HG03469 (cell line): ENCODE measurements around the gene ALG13.
"Not testable (repeated sequence)": the region's sequence is repeated elsewhere in the genome, so short reads cannot be mapped to it uniquely, and the experiment has no call there.

Experiments used
- ATAC-seq: cut with Tn5 transposase; IDR thresholded peaks from one replicate; pipeline ENCODE4 v1.9.1; 2021; ENCODE audit warnings: mild to moderate bottlenecking, moderate library complexity, moderate number of reproducible peaks; ENCODE audit not compliant: unreplicated experiment

Gene ALG13

DNA sequence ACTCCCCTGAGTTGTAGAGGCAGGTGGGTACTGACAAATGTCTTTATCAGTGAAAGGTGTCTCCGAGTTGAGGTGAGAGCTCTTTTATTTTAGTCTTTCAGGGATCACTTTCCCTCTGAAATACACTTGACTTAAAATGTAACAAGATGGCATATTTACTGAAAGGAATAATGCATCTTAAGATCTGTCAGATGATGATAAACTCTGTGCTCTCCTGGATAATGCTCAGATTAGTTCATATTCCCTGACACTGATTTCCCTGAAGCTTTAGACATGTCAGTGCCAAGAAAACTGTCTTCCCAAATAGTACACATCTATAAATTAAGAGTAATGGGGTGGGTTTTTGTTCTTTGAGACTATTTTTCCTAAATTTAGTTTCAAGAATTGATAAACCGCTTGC is 75.5 kb downstream of the ALG13 start:
- no peak for ATAC-seq

DNA sequence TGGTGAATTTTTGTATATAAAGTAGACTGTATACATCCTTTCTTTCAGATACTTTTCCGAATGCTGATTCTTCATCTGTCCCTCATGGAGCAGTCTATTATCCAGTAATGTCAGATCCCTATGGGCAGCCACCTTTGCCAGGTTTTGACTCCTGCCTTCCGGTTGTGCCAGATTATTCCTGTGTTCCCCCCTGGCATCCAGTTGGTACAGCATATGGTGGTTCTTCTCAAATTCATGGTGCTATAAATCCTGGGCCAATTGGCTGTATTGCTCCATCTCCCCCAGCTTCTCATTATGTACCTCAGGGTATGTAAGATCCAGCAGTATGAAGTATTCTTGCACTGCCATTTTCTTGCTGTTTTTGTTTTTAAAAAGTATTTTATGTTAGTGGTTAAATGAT is 78.7 kb downstream of the ALG13 start:
- ATAC-seq = no peak

DNA sequence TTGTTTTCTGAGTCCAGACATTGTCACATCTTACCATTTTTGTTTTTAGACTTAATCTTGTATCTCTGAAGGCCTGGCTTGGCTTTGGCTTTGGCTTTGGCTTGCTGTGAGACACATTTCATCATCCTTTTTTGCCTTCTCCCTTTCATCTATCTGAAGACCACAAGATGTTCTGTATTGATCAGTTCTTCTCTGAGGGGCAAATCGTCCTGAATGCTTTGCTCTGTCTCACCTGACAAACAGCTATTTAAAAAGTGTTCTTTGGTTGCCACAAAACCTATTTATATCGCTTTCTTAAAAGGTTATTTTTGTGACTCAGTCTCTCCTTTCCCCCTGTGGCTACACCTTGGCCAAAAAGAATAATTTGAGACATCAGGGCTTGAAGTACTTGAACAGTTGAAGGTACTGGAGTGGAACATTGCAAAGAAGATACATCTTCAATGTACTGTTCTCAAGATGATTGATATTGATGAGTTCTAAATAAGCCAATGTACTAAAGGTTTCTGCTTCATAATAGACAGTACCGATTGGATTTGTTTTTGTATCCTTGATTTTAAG is 80.7 kb downstream of the ALG13 start:
- no peak for ATAC-seq

DNA sequence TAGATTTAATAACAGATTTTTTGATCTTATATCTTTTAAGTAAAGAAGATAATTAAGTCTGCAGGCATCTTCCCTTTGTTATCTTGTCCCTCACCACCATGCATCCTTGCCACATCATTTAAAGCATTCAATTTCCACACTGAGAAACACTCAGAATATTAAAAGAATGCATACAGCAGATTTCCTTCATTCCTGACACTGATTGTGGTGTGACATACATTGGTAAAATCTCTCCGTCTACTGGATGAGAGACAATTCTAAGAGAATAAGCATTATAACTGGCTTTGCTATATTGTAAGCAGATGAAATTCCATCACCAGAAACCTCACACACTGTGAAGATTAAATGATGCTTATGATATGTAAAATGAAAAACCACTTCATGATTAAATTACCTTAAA is 97.6 kb downstream of the ALG13 start:
- ATAC-seq = no peak

DNA sequence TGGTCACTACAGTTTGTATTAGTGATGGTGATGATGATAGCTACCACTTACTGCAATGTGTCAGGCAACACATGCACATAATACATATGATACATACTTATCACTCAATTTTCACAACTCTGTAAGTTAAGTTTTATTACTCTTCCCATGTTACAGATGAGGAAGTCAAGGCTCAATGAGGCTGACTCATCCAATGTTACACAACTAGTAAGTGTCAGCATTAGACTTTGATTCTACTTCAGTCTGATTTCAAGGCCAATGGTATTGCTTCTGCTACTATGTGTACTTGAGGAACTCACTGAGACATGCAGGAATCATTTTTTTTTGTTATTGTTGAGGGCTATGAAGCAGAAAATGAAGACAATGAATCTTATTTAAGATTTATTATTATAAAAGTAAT is 98.6 kb downstream of the ALG13 start:
- ATAC-seq = no peak

DNA sequence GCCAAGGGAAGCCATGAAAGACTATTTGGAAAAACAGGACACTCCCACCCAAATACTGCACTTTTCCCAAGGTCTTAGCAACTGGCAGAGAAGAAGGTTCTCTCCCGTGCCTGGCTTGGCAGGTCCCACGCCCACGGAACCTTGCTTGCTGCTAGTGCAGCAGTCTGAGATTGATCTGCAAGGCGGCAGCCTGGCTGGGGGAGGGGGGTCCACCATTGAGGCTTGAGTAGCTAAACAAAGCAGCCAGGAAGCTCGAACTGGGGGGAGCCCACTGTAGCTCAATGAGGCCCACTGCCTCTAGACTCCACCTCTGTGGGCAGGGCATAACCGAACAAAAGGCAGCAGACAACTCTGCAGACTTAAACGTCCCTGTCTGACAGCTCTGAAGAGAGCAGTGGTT is 103.7 kb downstream of the ALG13 start:
- ATAC-seq = no peak

DNA sequence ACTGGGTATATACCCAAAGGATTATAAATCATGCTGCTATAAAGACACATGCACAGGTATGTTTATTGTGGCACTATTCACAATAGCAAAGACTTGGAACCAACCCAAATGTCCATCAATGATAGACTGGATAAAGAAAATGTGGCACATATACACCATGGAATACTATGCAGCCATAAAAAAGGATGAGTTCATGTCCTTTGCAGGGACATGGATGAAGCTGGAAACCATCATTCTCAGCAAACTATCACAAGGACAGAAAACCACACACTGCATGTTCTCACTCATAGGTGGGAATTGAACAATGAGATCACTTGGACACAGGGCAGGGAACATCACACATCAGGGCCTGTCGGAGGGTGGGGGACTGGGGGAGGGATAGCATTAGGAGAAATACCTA is 109.1 kb downstream of the ALG13 start:
- not testable (repeated sequence) for ATAC-seq
